Stimulated activated CD8-positive, alpha-beta memory T cell treated with anti-CD3 and anti-CD28 coated beads, Interleukin-7, amount 100 ng/mL, for 24 hours (primary cell): ENCODE measurements around the gene EIF3I.

Experiments
- DNase-seq: peaks from one replicate; pipeline ENCODE4 v3.0.0-alpha.2; 2020; ENCODE audit warnings: low read depth

EIF3I gene

DNA sequence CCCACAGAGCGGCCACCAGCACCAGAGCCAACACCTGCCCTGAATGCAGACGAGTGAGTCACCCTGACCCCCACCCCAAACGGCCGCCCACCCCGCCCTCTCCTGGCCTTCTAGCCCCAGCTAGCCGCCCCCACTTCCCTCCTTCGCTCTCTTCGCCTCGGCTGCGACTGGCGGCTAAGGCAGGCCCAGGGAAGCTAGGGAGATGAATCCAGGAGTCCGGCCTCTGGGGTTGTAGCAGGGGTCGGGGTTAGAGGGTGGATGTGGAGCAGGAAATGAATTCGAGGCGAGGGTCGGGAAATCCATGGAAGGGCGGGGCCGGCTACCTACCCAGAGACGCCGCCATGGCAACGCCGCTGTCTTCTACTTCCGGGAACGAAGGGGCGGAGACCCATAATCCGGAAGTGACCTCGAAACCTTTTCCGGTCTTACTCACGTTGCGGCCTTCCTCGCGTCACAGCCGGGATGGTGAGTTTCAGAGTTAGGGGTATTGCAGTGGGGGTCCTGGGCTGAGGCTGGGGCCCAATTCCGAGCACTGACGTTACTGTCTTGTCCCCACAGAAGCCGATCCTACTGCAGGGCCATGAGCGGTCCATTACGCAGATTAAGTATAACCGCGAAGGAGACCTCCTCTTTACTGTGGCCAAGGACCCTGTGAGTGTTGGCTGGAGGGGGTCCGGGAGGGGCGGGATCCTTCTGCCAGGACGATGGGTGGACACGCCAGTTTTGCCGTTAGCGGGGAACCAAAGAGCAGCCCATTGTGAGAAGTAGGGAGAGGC is at the start of gene EIF3I, which contains the start of gene TMEM234:
Gene EIF3I, plus strand, starts transcription at position 428 of the 776 bp plus-strand sequence. Its CDS starts 35 bp downstream, at position 463.
Gene TMEM234, minus strand, starts transcription at position 374 of the 776 bp plus-strand sequence. Its CDS starts 31 bp downstream, at position 343.
- DNase-seq = peak; percentile 83

GRCh38 chr1:32172621-32173245 is 49.5 kb upstream of the EIF3I start:
- DNase-seq = no peak

- DNase-seq = no peak
Observed at GRCh38 chr1:32178380-32179192, 43.6 kb upstream of the EIF3I start.

DNA sequence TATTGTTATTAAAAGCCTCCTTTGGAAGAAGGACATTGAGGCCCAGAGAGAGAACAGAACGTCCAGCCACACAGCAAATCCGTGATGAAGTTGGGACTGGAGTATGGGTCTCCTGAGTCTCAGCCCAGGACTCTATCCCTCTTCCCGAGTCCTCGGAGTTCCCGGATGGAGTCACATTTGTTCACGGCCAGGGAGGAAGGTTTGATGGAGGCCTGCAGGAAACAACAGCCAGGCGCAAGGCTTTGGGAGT is 43.1 kb upstream of the EIF3I start:
- DNase-seq = no peak

GRCh38 chr1:32179443-32180185 is 42.6 kb upstream of the EIF3I start, which contains the start of gene TXLNA:
Gene TXLNA (plus strand): TSS chr1:32179675. CDS start chr1:32180346, 671 bp downstream.
- peak; percentile 74 for DNase-seq

GRCh38 chr1:32180186-32181060 is 41.8 kb upstream of the EIF3I start:
- no peak for DNase-seq

GRCh38 chr1:32181065-32181464 is 41.1 kb upstream of the EIF3I start:
- no peak for DNase-seq

DNA sequence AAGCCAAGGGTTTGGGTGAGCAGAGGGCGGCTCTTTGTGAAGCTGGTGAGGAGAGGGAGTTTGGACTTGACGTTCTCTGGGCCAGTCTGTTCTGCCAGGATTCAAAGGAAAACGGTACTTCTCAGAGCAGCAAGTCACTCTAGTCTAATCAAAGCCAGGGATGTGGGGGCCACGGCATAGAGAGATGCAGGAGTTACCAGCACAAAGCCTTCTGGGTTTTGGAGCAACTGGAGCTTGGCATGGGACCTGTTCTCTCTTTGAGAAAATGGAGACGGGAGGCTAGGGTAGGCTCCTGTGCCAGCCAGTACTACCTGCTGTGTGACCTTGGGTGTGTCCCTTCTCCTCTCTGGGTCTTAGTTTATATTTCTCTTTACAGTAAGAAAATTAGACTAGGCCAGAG is 40.6 kb upstream of the EIF3I start:
- no peak for DNase-seq

DNA sequence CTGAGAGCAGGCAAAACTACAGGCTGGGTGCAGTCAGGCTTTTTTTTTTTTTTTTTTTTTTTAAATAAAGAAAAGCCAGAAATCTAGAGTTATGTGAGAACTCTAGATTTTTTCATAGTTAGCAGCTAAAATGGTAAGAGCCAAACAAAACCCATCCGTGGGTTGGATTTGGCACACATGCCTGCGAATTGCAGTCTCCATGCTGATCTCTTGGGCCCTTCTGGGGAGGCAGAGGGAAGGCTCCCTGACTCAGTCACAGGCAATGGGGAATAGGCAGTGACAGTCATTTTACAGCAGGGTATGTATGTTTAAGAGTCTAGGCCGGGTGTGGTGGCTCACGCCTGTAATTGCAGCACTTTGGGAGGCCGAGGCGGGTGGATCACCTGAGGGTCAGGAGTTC is 40.1 kb upstream of the EIF3I start:
- DNase-seq = no peak

DNA sequence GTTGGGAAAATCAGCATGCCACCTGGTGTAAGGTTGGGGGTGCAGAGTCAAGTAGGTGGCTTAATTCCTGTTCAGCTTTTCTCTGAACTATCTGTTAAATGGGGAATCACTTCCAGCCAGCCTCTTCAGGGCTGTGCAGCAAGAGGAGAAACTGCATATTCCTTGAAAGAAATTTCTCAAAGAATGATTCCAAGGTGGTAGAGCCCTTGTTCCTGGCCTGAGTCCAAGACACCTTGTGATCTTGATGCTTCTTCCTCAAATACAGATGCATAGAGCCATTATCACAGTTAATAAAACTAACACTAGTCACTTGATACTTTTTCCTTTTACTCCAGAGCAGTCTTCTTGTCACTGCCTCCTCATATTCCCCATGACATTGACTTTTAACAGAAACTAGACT is 37.6 kb upstream of the EIF3I start:
- no peak for DNase-seq

DNA sequence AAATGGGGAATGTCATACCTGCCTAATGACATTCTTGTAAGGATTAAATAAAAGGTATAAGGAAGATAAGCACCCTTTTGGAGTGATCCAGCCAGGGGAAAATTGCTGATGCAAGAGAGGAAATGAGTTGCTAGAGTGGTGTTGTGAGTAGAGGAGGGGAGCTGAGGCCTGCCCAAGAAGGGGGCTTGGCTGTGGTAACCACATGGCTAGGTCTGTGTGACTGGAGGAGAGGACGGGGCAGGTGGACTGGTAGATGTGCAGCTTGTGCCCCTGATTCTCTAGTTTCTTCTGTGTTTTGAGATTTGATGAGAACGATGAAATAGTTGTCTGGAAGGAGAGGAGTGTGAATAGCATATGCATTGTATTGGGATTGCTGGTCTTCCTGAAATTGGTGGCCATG is 36.1 kb upstream of the EIF3I start:
- DNase-seq = no peak

DNA sequence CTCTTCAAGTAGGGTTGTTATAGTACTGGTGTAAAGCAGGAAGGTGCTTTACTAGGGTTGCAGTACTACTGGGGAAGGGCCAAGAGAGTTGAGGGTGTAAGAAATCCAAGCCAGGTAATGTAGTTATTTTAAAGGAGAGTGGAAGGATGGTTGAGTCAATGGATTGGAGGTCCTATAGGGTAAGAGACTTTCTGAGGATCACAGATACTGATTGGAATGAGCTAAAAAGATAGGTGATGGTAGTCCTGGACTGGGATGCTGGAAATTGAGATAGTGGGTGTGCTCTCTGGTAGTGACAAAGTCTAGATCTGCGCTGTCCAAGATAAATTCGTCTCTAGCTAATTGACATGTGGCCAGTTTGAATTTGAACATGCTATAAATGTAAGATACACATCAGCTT is 35.7 kb upstream of the EIF3I start:
- DNase-seq = no peak

DNA sequence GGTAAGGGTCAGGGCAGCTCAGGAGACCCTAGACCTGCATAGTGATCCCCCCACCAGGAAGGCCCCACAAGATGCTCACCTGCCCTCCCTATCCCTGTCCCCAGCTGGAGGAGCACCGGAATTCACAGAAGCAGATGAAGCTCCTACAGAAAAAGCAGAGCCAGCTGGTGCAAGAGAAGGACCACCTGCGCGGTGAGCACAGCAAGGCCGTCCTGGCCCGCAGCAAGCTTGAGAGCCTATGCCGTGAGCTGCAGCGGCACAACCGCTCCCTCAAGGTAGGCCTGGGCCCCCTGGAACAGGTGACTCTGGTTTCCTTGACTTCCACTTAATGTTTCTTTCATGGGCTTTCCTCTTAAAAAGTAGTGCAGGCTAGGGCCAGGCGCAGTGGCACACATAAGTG is 34.4 kb upstream of the EIF3I start:
- no peak for DNase-seq

GRCh38 chr1:32192220-32192948 is 29.8 kb upstream of the EIF3I start:
- no peak for DNase-seq

DNA sequence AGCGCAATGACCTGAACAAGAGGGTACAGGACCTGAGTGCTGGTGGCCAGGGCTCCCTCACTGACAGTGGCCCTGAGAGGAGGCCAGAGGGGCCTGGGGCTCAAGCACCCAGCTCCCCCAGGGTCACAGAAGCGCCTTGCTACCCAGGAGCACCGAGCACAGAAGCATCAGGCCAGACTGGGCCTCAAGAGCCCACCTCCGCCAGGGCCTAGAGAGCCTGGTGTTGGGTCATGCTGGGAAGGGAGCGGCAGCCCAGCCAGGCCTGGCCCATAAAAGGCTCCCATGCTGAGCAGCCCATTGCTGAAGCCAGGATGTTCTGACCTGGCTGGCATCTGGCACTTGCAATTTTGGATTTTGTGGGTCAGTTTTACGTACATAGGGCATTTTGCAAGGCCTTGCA is 27.2 kb upstream of the EIF3I start:
- no peak for DNase-seq

GRCh38 chr1:32195531-32195930 is 26.7 kb upstream of the EIF3I start:
- no peak for DNase-seq

DNA sequence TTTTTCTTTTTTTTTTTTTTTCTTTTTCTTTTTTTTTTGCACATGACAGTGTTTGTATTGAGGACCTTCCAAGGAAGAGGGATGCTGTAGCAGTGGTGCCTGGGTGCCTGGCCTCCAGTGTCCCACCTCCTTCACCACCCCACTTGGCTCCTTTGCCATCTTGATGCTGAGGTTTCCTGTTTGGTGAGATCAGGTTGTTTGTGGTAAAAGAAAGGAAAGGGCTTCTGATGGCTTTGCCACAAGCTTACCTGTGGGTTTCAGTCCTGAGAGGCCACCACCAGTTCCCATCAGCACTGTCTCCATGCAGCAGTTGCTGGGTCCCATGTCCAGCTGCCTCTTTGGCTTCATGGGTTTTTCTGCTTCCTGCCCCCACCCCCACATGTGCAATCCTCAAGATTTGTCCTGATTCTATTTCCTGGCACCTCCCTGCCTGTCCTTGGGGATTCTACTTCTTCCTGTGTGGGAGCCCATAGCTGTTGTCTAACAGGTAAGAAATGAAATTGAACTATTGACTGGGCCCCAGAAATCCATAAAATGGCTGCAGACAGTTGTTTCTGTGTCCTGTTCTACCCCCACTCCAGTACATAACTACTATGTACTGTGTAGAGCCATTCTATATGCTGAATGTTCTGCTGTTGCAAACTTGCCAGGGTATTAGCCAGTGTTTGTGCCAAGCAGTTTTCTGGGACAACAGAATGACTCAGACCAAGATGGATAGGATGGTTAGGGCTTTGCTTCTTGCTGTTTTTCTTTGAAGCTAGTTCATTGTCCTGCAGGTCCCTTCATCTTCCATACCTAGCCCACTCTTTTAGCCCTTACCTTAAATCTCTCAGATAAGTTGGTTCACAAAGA is 26.0 kb upstream of the EIF3I start:
- DNase-seq = no peak

DNA sequence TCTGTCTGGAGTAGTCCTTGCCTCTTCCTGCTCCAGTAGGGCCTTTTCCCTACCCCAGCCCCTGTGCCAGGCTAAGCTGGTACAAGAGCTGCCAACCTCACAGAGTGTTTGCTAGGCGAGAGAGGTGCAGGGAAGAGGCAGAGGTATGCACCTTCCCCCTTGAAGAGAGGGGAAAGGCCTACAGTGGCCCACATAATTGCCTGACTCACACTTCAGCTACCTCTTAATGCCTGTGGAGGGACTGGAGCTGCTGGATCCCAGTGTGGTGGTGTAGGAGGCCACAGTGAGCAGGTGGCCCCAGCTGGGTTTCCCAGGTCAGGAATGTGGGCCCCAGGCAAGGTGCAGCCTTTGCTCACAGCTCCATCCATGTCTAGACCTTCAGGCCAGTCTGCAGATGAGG is 25.1 kb upstream of the EIF3I start:
- DNase-seq = no peak

- no peak for DNase-seq
Observed at GRCh38 chr1:32197837-32198236, 24.4 kb upstream of the EIF3I start.
